ENCODE results near the gene SERPINA5.
"Not testable (repeated sequence)": the region's sequence is repeated elsewhere in the genome, so short reads cannot be mapped to it uniquely, and the experiment has no call there.

SERPINA5 gene

DNA sequence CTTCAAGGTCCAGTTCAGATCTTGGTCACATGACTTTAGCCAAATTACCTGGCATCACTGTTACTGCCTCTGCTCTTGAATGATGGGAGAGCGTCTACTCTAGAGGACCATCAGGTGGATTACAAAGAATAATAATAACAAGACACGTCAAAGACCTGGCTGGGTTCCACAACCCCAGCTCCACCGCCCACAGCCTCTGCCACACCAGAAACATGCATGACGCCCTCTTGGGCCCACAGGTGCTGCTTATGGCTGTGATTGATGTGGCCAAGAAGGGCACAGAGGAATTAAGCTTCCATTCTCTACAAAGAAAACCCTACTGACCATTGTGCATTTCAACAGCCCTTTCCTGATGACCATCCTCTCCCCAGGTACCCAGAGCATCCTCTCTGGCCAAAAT is 49.2 kb downstream of the SERPINA5 start:
- no peak for DNase-seq

- DNase-seq, result no peak
Observed at GRCh38 chr14:94631050-94631449, 49.8 kb downstream of the SERPINA5 start.

DNA sequence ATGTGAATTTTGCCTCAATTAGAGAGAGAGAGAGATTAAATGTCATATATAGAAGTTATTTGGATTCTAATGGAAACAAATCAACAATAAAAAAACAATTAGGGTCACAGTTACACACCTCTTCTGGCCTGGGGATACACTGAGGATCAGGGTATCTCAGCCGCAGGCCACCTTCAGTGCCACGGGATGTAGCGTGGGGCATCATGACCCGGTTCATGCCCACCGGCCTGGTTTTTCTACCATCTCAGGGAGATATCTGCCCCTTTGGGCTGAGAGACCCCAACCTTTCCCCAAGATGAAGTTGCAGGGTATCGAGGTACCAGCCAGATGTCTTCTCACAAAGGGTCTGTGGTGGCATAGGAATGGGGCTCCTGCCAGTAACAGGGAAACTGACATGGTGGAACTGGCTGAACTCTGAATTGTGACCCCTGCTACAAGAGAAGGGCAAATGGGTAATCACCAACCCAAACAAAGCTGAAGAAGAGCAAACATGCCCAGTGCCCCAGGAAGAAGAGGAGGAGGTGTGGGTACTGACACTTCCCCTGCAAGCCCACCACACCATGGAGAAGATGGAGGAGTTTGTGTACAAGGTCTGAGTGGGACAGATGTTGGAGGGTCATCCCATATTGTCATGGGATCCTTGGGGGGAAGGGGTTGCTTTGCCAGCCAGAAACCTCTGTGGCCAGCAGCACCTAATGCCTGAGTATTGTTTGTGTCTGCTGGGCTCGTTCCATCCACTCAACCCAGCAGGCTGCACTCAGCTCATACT is 50.5 kb downstream of the SERPINA5 start:
- no peak for DNase-seq

GRCh38 chr14:94632305-94632590 is 51.0 kb downstream of the SERPINA5 start:
- DNase-seq, result no peak

GRCh38 chr14:94633121-94633520 is 51.9 kb downstream of the SERPINA5 start:
- DNase-seq, result no peak

DNA sequence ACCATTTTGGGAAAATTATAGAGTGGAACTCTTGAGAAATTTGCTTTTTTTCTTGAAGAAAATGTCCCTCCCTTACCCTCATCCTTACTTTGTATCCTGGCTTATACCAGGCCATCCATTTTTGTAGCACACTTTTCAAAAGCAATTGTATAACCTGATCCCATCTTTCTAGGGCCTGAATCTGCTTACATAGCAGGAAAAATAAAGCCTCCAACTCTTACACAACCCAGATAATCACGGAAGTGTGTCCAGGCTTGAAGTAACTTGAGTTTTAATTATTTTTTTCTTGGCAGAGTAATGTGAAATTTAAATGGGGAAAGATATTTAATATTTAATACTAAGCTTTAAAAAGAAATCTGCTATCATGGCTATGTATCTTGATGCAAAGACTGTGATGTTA is 53.9 kb downstream of the SERPINA5 start:
- no peak for DNase-seq

- peak; percentile 29 for DNase-seq
Observed at GRCh38 chr14:94636744-94637412, 55.7 kb downstream of the SERPINA5 start.

GRCh38 chr14:94637814-94638213 is 56.6 kb downstream of the SERPINA5 start:
- DNase-seq, result not testable (repeated sequence)

DNA sequence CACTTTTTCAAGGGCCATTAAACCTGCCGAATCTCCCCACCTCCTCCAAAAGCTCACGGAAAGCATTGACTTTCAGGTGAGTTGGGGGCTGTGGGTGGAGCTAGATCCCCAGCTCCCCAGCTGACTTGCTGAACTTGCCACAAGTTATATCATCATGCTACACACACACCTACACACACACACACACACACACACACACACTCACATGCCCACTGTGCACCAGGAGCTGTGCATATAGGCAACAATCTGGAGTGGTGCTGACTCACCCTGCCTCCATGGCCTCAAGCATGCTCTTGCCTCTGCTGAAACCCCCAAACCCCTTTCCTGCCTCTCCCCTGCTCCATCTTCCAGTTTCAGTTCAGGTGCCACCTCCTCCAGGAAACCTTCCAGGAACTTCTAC is 57.1 kb downstream of the SERPINA5 start:
- DNase-seq, result no peak

GRCh38 chr14:94638961-94639817 is 58.0 kb downstream of the SERPINA5 start:
- DNase-seq, result no peak

DNA sequence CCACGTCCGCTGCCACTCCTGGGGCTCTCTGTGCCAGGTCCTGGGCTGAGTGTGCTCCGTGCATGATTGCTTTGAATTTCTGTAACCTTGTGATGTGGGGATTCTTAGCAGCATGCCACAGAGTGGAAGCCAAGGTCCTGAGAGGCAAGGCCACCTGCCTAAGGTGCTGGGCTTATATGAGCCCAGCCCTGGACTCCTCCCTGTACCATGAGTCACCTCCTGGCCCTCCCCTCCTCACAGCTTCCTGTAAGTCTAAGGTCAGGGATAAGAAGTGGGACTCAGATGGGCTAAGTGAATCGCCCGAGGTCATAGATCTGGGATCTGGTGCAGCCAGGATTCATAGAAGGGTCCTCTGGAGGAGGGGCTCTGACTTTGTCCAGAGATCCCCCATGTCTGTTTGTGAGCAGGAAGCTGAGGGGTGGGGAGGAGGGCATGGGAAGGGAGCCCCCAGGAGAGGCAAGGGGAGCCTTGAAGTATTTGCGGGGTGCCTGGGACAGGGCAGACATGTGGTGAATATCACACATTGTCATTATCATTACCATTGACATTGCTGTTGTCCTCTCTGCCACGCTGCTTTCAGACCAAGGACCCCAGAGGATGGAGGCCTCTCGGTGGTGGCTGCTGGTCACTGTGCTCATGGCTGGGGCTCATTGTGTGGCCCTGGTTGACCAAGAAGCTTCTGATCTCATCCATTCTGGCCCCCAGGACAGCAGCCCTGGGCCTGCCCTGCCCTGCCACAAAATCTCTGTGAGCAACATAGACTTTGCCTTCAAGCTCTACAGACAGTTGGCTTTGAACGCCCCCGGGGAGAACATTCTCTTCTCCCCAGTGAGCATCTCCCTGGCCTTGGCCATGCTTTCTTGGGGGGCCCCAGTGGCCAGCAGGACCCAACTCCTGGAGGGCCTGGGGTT is 59.8 kb downstream of the SERPINA5 start:
- no peak for DNase-seq

DNA sequence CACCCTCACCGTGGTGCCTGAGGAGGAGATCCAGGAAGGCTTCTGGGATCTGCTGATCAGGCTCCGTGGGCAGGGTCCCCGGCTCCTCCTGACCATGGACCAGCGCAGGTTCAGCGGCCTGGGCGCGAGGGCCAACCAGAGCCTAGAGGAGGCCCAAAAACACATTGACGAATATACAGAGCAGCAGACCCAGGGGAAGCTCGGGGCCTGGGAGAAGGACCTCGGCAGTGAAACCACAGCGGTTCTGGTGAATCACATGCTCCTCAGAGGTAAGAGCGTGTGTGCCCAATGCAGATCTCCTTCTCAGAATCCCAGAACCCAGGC is 60.4 kb downstream of the SERPINA5 start:
- DNase-seq, result no peak

Measured in 8988T (cell line).